ENCODE measurements around the gene KRTAP4-9.

DNA sequence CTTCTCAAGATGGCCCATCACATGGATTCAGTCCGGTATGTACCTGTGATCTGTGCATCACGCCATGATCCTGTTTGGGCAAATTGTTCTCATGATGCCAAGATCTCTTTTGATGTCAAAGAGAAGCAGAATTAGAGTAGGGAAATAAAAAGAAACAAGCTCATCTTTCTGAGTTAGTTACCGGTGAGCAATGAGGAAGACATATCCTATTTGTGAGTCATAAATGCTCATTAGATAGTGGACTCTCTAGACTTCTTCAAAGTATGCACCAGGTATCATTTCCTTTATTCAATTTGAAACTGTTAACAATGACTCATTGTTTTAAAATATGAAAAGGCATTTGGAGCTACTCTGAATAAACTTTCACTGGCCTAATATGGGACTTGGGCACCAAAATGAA is 26.8 kb downstream of the KRTAP4-9 start:
- TF ChIP-seq, protein P1, sequence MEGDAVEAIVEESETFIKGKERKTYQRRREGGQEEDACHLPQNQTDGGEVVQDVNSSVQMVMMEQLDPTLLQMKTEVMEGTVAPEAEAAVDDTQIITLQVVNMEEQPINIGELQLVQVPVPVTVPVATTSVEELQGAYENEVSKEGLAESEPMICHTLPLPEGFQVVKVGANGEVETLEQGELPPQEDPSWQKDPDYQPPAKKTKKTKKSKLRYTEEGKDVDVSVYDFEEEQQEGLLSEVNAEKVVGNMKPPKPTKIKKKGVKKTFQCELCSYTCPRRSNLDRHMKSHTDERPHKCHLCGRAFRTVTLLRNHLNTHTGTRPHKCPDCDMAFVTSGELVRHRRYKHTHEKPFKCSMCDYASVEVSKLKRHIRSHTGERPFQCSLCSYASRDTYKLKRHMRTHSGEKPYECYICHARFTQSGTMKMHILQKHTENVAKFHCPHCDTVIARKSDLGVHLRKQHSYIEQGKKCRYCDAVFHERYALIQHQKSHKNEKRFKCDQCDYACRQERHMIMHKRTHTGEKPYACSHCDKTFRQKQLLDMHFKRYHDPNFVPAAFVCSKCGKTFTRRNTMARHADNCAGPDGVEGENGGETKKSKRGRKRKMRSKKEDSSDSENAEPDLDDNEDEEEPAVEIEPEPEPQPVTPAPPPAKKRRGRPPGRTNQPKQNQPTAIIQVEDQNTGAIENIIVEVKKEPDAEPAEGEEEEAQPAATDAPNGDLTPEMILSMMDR (conservative IDR thresholded peaks at IDR 0.05), result no peak
- no peak for TF ChIP-seq ZFX (IDR thresholded peaks at IDR 0.05)
